ENCODE results near the gene TMEM31. TPM values are rescaled to one million over a fixed set of nuclear protein-coding genes. Genes with fewer than 3 reads are reported as not detected.

TMEM31 gene
- total and polyA plus RNA-seq, 9 of the 15 experiments (the other 6 are each of a cell fraction or from before 2014, with no cell fraction given): 0.18 TPM; not detected in 8

- TF ChIP-seq, protein P1, sequence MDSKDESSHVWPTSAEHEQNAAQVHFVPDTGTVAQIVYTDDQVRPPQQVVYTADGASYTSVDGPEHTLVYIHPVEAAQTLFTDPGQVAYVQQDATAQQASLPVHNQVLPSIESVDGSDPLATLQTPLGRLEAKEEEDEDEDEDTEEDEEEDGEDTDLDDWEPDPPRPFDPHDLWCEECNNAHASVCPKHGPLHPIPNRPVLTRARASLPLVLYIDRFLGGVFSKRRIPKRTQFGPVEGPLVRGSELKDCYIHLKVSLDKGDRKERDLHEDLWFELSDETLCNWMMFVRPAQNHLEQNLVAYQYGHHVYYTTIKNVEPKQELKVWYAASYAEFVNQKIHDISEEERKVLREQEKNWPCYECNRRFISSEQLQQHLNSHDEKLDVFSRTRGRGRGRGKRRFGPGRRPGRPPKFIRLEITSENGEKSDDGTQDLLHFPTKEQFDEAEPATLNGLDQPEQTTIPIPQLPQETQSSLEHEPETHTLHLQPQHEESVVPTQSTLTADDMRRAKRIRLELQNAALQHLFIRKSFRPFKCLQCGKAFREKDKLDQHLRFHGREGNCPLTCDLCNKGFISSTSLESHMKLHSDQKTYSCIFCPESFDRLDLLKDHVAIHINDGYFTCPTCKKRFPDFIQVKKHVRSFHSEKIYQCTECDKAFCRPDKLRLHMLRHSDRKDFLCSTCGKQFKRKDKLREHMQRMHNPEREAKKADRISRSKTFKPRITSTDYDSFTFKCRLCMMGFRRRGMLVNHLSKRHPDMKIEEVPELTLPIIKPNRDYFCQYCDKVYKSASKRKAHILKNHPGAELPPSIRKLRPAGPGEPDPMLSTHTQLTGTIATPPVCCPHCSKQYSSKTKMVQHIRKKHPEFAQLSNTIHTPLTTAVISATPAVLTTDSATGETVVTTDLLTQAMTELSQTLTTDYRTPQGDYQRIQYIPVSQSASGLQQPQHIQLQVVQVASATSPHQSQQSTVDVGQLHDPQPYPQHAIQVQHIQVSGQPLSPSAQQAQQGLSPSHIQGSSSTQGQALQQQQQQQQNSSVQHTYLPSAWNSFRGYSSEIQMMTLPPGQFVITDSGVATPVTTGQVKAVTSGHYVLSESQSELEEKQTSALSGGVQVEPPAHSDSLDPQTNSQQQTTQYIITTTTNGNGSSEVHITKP (IDR thresholded peaks at IDR 0.05; ENCODE audit: partially characterized antibody): no peak
- no peak for TF ChIP-seq TSC22D4 (tag; IDR thresholded peaks at IDR 0.05)
- no peak for TF ChIP-seq BCLAF1 (IDR thresholded peaks at IDR 0.05; ENCODE audit: borderline replicate concordance in 1 of 2, control insufficient read depth in 1 of 2, low read depth in 2 of 2, low read length in 1 of 2)
- TF ChIP-seq RHOXF2B (CRISPR knock-in tag; conservative IDR thresholded peaks at IDR 0.05): no peak
- no peak for TF ChIP-seq ZNF764 (CRISPR knock-in tag; IDR thresholded peaks at IDR 0.05; ENCODE audit: low read depth)
- TF ChIP-seq KLF16 (IDR thresholded peaks at IDR 0.05): no peak
- no peak for TF ChIP-seq HNRNPH1 (optimal IDR thresholded peaks at IDR 0.05; ENCODE audit: low read depth, low read length)
Measured at GRCh38 chrX:103666202-103667107, 44.3 kb upstream of the TMEM31 start (continued).

Measured in K562 (cell line).